Omental fat pad (tissue), 4 donors: ENCODE measurements around the gene GGT6. TPM values are rescaled to one million over a fixed set of nuclear protein-coding genes. Genes with fewer than 3 reads are reported as not detected.

ENCODE experiments used
- ATAC-seq: fragments of 150-250 bp; one replicate; pipeline ENCODE4 v1.9.1; 2016; ENCODE audit warnings: mild to moderate bottlenecking, moderate library complexity; ENCODE audit not compliant: low FRiP score
- DNase-seq: peaks from one replicate; pipeline ENCODE4 v3.0.0-alpha.2; 2019; ENCODE audit warnings: low spot score
- total RNA-seq, 4 donors: library from RNA; depleted of rRNA; stranded (reverse); fragments of >200 nt; gene quantifications; one replicate each; pipeline ENCODE4 v1.1.0, GENCODE V29; 2016
- TF ChIP-seq, protein P1 (sequence below), 3 donors: fragments of 450-650 bp; IDR thresholded peaks; one replicate each; pipeline ENCODE4 v1.5.1; 2016 to 2017; ENCODE audit warnings: antibody characterized with exemption in 3 of 3, mild to moderate bottlenecking in 3 of 3, moderate library complexity in 2 of 3

GGT6 gene
- total RNA-seq, 4 donors from 2014 or later: 0.37 TPM; not detected in 3

DNA sequence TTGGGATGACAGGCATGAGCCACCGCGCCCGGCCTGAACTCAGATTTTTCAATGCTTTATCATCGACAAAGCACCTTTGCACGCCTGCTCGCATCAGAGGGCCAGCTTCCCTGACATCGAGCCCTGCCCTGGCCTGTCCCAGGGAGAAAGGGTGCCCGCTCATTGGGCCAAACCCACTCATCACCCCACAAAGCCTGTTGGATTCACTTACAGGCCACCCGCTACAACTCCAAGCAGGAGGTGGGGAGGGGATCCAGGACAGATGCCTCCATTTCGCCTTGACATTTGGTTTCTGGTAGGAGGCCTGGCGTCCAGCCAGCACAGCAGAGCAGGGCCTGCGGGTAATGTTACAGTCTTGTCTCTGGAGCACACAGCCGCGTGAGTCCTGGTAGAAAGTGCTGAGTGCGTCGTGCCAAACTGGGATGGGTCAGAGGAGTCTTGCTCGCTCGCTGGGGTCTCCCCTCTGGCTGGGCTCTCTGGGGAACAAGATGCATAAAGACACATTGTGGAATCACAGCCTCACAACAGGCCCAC is 43.8 kb upstream of the GGT6 start:
- no peak for DNase-seq
- ATAC-seq: peak; percentile 15
- TF ChIP-seq, protein P1, sequence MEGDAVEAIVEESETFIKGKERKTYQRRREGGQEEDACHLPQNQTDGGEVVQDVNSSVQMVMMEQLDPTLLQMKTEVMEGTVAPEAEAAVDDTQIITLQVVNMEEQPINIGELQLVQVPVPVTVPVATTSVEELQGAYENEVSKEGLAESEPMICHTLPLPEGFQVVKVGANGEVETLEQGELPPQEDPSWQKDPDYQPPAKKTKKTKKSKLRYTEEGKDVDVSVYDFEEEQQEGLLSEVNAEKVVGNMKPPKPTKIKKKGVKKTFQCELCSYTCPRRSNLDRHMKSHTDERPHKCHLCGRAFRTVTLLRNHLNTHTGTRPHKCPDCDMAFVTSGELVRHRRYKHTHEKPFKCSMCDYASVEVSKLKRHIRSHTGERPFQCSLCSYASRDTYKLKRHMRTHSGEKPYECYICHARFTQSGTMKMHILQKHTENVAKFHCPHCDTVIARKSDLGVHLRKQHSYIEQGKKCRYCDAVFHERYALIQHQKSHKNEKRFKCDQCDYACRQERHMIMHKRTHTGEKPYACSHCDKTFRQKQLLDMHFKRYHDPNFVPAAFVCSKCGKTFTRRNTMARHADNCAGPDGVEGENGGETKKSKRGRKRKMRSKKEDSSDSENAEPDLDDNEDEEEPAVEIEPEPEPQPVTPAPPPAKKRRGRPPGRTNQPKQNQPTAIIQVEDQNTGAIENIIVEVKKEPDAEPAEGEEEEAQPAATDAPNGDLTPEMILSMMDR (IDR thresholded peaks at IDR 0.05): no peak

DNA sequence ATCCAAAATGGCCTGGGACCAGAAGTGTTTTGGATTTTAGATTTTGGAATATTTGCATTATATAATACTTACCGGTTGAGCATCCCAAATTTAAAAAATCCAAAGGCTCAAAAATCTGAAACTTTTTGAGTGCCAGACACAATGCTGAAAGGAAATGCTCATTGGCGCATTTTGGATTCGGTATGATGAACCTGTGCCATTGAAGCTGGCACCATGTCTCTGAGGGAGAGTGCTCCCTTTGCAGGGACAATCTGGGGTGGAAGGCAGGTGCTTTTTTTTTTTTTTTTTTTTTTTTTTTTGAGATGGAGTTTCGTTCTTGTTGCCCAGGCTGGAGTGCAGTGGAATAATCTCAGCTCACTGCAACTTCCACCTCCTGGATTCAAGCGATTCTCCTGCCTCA is 41.7 kb upstream of the GGT6 start:
- TF ChIP-seq, protein P1 (IDR thresholded peaks at IDR 0.05): no peak
- no peak for ATAC-seq
- DNase-seq: no peak

DNA sequence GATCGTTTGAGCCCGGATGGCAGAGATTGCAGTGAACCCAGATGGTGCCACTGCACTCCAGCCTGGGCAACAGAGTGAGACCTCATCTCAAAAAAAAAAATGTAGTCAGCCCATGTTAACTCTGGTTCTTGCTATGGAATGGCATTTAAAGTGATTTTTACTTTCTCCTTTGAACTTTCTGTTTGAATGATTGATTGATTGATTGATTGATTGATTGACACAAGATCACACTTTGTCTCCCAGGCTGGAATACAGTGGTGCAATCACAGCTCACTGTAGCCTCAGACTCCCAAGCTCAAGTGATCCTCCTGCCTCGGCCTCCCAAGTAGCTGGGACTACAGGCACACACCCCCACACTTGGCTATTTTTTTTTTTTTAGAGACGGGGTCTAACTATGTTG is 40.9 kb upstream of the GGT6 start:
- DNase-seq: no peak
- ATAC-seq: no peak
- TF ChIP-seq, protein P1 (IDR thresholded peaks at IDR 0.05): no peak

DNA sequence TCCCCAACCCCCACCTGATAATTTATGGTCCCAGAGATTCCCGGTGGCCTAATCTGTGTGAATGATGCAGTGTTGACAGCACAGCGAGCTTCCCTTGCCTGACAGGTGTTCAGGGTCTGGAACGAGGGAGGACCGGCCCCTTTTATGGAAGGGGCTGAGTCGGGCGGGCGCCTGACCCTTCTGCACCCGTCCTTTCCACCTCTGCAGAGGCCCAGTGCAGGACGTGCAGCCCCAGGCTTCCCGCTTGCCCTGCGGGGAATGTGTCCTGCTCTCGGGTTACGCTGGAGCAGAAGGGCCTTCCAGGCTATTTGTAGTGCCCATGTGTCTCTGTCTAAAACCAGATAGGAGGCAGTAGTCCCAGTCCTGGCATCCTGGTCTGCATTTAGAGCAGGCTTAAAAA is 40.2 kb upstream of the GGT6 start:
- no peak for DNase-seq
- no peak for ATAC-seq
- TF ChIP-seq, protein P1 (IDR thresholded peaks at IDR 0.05): no peak

DNA sequence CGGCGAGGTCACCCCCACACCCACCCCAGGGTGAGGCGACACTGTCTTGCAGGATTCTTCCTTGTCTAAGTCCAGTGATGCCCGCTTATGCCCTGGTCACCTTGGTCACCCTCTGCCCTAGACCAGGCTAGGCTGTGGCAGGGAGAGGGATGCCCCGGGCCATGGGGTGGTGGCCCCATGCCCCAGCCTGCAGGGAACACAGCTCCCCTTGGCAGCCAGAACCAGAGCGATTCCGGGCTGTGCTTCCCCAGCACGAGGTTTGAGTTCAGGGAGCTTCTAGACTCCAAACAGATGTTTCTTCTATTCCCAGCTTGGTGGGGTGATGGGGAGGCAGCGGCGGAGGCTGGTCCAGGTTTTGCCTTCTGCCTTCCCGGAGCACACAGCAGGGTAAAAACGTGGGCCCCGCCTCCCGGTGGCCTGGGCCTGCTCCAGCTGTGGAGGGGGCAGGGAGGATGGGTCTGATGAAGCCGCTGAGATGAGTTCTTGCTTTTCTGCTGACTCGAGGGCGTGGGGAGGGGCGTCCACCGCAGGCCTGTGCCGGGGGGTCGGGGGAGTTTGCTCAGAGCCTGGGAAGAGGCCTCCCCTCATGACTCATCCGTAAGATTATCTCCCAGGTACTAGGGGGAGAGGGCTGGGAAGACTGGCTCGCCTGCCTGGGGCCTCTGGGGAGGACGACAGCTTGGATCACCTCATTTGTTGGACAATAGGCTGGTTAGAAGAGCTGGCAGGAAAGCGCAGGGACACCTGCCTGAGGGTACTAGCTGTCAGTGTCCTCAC is 39.3 kb upstream of the GGT6 start:
- ATAC-seq (peak; percentile 86), DNase-seq (no peak)
- TF ChIP-seq, protein P1 (IDR thresholded peaks at IDR 0.05): no peak

DNA sequence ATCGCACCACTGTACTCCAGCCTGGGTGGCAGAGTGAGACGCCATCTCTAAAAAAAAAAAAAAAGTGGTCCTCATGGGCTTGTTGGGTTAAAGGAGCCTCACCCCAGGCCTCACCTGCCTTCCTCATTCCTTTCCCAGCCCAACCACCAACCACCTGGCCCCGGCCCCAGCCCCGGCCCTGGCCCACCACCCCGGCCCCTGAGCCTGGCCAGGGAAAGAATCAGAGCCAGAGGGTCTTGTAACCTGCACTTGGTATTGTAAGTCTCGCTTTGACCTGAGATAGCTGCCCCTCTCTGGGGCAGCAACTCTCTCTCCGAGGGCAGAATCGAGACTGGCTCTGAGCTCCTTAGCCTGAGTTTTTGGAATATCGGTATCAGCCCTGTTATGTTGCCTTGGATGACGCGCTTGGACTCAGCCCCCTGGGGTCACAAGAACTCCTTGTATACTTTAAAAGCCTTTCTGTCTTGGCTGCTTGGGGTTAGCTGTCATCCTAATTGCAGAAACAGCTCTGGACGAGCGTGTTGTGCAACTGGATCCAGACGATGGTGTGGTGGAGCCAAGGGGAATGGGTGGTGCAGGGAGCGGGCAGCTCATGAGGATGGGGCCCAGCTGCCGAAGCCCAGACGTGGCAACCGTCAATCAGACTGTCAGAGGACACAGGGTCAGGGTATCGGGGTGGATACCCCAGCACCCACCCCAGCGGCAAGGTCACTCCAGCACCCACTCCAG is 38.6 kb upstream of the GGT6 start:
- no peak for DNase-seq

More for the DNA sequence above, 38.6 kb upstream of the GGT6 start:
- TF ChIP-seq, protein P1 (IDR thresholded peaks at IDR 0.05): no peak
- ATAC-seq: peak; percentile 75
